HG03354 (cell line): ENCODE data around the gene LCE1A.

Source experiments
- ATAC-seq: cut with Tn5 transposase; IDR thresholded peaks from one replicate; pipeline ENCODE4 v1.9.1; 2021; ENCODE audit warnings: mild to moderate bottlenecking; ENCODE audit not compliant: unreplicated experiment, poor library complexity, severe bottlenecking

LCE1A gene

DNA sequence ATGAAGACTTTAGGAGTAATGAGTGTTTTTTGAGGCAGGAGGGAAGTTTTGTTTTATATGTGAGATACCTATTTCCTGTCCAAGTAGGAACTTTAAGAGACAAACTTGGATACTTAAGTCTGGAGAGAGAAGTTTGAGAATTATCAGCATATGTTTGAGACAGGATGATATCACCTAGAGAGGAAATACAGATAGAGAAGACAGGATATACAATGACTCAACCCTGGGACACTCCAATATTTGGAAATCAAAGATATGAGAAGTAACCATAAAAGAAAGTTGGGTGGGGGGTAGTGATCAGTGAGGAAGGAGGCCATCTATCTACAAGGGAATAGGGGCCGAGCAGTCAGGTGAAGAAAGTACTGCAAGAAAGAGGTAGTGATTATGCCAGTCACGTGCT, 39.0 kb downstream of the LCE1A start:
- ATAC-seq = no peak

GRCh38 chr1:152869808-152870419, 42.6 kb downstream of the LCE1A start:
- no peak for ATAC-seq

GRCh38 chr1:152870831-152871730, 43.8 kb downstream of the LCE1A start:
- no peak for ATAC-seq

GRCh38 chr1:152871731-152872126, 44.5 kb downstream of the LCE1A start:
- ATAC-seq = no peak

GRCh38 chr1:152873495-152873894, 46.2 kb downstream of the LCE1A start:
- no peak for ATAC-seq

- no peak for ATAC-seq
These were observed 49.6 kb downstream of the LCE1A start for GRCh38 chr1:152876827-152877226.
